Transverse colon (tissue), 4 donors: Measurements from ENCODE around the gene BCL7C. TPM values are rescaled to one million over a fixed set of nuclear protein-coding genes. Genes with fewer than 3 reads are reported as not detected.

ENCODE experiments used
- DNase-seq: peaks from one replicate; pipeline ENCODE4 v3.0.0-alpha.2; 2019
- H3K27ac ChIP-seq, 4 donors: fragments of 200-600 bp; sonication (generic); 2 replicates each; pipeline ENCODE4 v1.5.1; 2016 to 2018; ENCODE audit warnings: inconsistent platforms in 4 of 4
- H3K27me3 ChIP-seq: fragments of 200-600 bp; sonication (generic); 2 replicates; pipeline ENCODE4 v1.5.1; 2017; ENCODE audit warnings: inconsistent platforms
- H3K36me3 ChIP-seq, 4 donors: fragments of 200-600 bp; sonication (generic); 2 replicates each; pipeline ENCODE4 v1.5.1; 2017 to 2019; ENCODE audit warnings: inconsistent platforms in 4 of 4
- H3K4me1 ChIP-seq, 4 donors: fragments of 200-600 bp; sonication (generic); 2 replicates each; pipeline ENCODE4 v1.5.1; 2017 to 2020; ENCODE audit warnings: inconsistent platforms in 4 of 4
- H3K4me3 ChIP-seq, 4 donors: fragments of 200-600 bp; sonication (generic); 1 replicate in 1 of 4; 2 replicates in 3 of 4; pipeline versions ENCODE4 v1.5.1 to v1.6.1; 2017 to 2019; ENCODE audit warnings: inconsistent platforms in 4 of 4
- H3K9me3 ChIP-seq, 2 donors: fragments of 200-600 bp; sonication (generic); 2 replicates each; pipeline ENCODE4 v1.5.1; 2017 to 2019; ENCODE audit warnings: inconsistent platforms in 2 of 2
- EP300 ChIP-seq: sonication (generic); formaldehyde crosslinking; IDR thresholded peaks from one replicate; pipeline ENCODE4 v1.6.1; 2017; ENCODE audit warnings: antibody characterized with exemption, low read depth
- POLR2A ChIP-seq: fragments of 450-650 bp; IDR thresholded peaks from one replicate; pipeline ENCODE4 v1.6.1; 2016; ENCODE audit warnings: antibody characterized with exemption, mild to moderate bottlenecking, moderate library complexity
- POLR2AphosphoS5 ChIP-seq, 3 donors: sonication (generic); formaldehyde crosslinking; IDR thresholded peaks; one replicate each; pipeline ENCODE4 v1.6.1; 2016; ENCODE audit warnings: antibody characterized with exemption in 3 of 3
- WGBS, 2 donors: methylation state at CpG; one replicate each; pipeline ENCODE4 v1.1.5; 2018; ENCODE audit warnings: low coverage in 1 of 2; 5-methylcytosine and 5-hydroxymethylcytosine counted together
- in situ Hi-C, 4 donors: fragments of 200-750 bp; cut with MboI; loops; one replicate each; pipeline versions ENCODE4 v1.15.0 to v1.15.1; 2017; ENCODE audit warnings: low sequenced_read_pairs in 3 of 4, low pct_ligation_motif_present in 1 of 4, low pct_unique_long_range_greater_than_20kb in 1 of 4
- intact Hi-C: fragments of 100-400 bp; cut with DNase I; formaldehyde crosslinking; loops from one replicate; pipeline ENCODE4 v1.15.1; 2023; ENCODE audit warnings: low total_unique reads
- total RNA-seq, 4 donors: library from RNA; depleted of rRNA; stranded (reverse); fragments of >200 nt; gene quantifications; one replicate each; pipeline ENCODE4 v1.1.0, GENCODE V29; 2016
- TF ChIP-seq, protein P1 (sequence below), 5 experiments: fragments of 200-600 bp in 3 of 5; fragments of 450-650 bp in 2 of 5; sonication (generic) in 3 of 5; IDR thresholded peaks; 1 replicate in 2 of 5; 2 replicates in 3 of 5; pipeline ENCODE4 v1.5.1; 2016 to 2017; ENCODE audit warnings: antibody characterized with exemption in 5 of 5, inconsistent platforms in 3 of 5, mild to moderate bottlenecking in 2 of 5, moderate library complexity in 1 of 5

BCL7C gene
- total RNA-seq, 4 donors from 2014 or later, result 13.8 to 57.3 (median 24.0) TPM

- Histone ChIP-seq H3K4me1 (peaks cover 9 to 31% (median 17%) of the 10 kb centered on the region in 4 donors), H3K27ac (peak overlapping the region; percentile 76 to 93 (median 88)), H3K27me3 (no peaks in the 10 kb centered on the region), H3K9me3 (no peaks in the 10 kb centered on the region), H3K36me3 (peaks cover 0 to 4% (median 0%) of the 10 kb centered on the region in 4 donors), H3K4me3 (peak overlapping the region; percentile 72 to 83 (median 80))
- in situ Hi-C loops (no loop called here), intact Hi-C loops (no loop called here)
- TF ChIP-seq, protein P1, sequence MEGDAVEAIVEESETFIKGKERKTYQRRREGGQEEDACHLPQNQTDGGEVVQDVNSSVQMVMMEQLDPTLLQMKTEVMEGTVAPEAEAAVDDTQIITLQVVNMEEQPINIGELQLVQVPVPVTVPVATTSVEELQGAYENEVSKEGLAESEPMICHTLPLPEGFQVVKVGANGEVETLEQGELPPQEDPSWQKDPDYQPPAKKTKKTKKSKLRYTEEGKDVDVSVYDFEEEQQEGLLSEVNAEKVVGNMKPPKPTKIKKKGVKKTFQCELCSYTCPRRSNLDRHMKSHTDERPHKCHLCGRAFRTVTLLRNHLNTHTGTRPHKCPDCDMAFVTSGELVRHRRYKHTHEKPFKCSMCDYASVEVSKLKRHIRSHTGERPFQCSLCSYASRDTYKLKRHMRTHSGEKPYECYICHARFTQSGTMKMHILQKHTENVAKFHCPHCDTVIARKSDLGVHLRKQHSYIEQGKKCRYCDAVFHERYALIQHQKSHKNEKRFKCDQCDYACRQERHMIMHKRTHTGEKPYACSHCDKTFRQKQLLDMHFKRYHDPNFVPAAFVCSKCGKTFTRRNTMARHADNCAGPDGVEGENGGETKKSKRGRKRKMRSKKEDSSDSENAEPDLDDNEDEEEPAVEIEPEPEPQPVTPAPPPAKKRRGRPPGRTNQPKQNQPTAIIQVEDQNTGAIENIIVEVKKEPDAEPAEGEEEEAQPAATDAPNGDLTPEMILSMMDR (IDR thresholded peaks at IDR 0.05), result no peak
- no peak for TF ChIP-seq POLR2AphosphoS5 (IDR thresholded peaks at IDR 0.05)
- TF ChIP-seq POLR2A, result no peak
- no peak for TF ChIP-seq EP300
- WGBS, 2 donors, result 4% methylated on average over 35 of the region's 53 CpGs; no CpG with 5 or more reads in 1 of the 2 donors
- DNase-seq, result peak; percentile 29
These were observed 30.4 kb upstream of the BCL7C start for GRCh38 chr16:30924076-30924912.

- DNase-seq, result peak; percentile 45
- Histone ChIP-seq H3K27me3 (no peaks in the 10 kb centered on the region), H3K9me3 (no peaks in the 10 kb centered on the region), H3K27ac (peak within 1 kb of the TSS; percentile 86 to 93 (median 88)), H3K4me3 (peak within 1 kb of the TSS; percentile 72 to 83 (median 80)), H3K36me3 (peaks cover 0 to 4% (median 0%) of the 10 kb centered on the region in 4 donors), H3K4me1 (peaks cover 9 to 31% (median 17%) of the 10 kb centered on the region in 4 donors)
- in situ Hi-C loops (no loop called here), intact Hi-C loops (no loop called here)
- TF ChIP-seq, protein P1 (IDR thresholded peaks at IDR 0.05), result no peak
- TF ChIP-seq EP300 (no peak), POLR2AphosphoS5 (IDR thresholded peaks at IDR 0.05) (no peak), POLR2A (no peak)
- 0% methylated on average over 26 of the region's 31 CpGs; no CpG with 5 or more reads in 1 of the 2 donors for WGBS, 2 donors
These were observed 29.7 kb upstream of the BCL7C start, which contains the start of gene FBXL19 for GRCh38 chr16:30923554-30924075. TSS of gene FBXL19 (plus strand) at chr16:30923572. CDS start at chr16:30925755, 2,183 bp downstream.

GRCh38 chr16:30922960-30923535 lies 29.2 kb upstream of the BCL7C start:
- no peaks in the 10 kb centered on the region for H3K9me3 ChIP-seq
- TF ChIP-seq, protein P1 (IDR thresholded peaks at IDR 0.05), result no peak
- TF ChIP-seq EP300, result no peak
- peak; percentile 52 for TF ChIP-seq POLR2A
- TF ChIP-seq POLR2AphosphoS5 (IDR thresholded peaks at IDR 0.05), result peak in 2 of 3 donors; percentile 71 to 85
- H3K36me3 ChIP-seq, result peaks cover 0 to 4% (median 0%) of the 10 kb centered on the region in 4 donors
- H3K27ac ChIP-seq, result peak overlapping the region; percentile 86 to 93 (median 88)
- in situ Hi-C loops, result no loop called here
- intact Hi-C loops, result no loop called here
- peaks cover 9 to 31% (median 17%) of the 10 kb centered on the region in 4 donors for H3K4me1 ChIP-seq
- peak; percentile 100 for DNase-seq
- WGBS, 2 donors, result 1% methylated on average over 32 of the region's 33 CpGs; no CpG with 5 or more reads in 1 of the 2 donors
- H3K4me3 ChIP-seq, result peak overlapping the region; percentile 72 to 83 (median 80)
- H3K27me3 ChIP-seq, result no peaks in the 10 kb centered on the region
